ENCODE results near the gene PCDHA9.
"Not testable (repeated sequence)": the region's sequence is repeated elsewhere in the genome, so short reads cannot be mapped to it uniquely, and the experiment has no call there.

The PCDHA9 gene

GRCh38 chr5:140835622-140836510, 12.3 kb upstream of the PCDHA9 start:
- no peak for DNase-seq (ENCODE audit: low read depth)

- no peak for DNase-seq (ENCODE audit: low read depth)
Observed at GRCh38 chr5:140840978-140841962, 6.9 kb upstream of the PCDHA9 start, which contains the start of gene PCDHA8. PCDHA8 (plus strand) TSS chr5:140841187; CDS start chr5:140841322, 135 bp downstream.

GRCh38 chr5:140842798-140843733, 5.1 kb upstream of the PCDHA9 start:
- no peak for DNase-seq (ENCODE audit: low read depth)

- DNase-seq (ENCODE audit: low read depth), result not testable (repeated sequence)
Observed at GRCh38 chr5:140849831-140850634, 1.9 kb downstream of the PCDHA9 start.

- no peak for DNase-seq (ENCODE audit: low read depth)
Observed at GRCh38 chr5:140855772-140856674, 7.8 kb downstream of the PCDHA9 start, which contains the start of gene PCDHA10. PCDHA10 (plus strand) TSS chr5:140855897; CDS start chr5:140856049, 152 bp downstream.

- DNase-seq (ENCODE audit: low read depth), result no peak
Observed at GRCh38 chr5:140857177-140857986, 9.2 kb downstream of the PCDHA9 start.

GRCh38 chr5:140857987-140858240, 9.7 kb downstream of the PCDHA9 start:
- DNase-seq (ENCODE audit: low read depth), result no peak

GRCh38 chr5:140862441-140863295, 14.5 kb downstream of the PCDHA9 start:
- DNase-seq (ENCODE audit: low read depth), result no peak

- no peak for DNase-seq (ENCODE audit: low read depth)
Observed at GRCh38 chr5:140868721-140869554, 20.8 kb downstream of the PCDHA9 start, which contains the start of gene PCDHA11. PCDHA11 (plus strand) TSS chr5:140868957; CDS start chr5:140869104, 147 bp downstream.

- no peak for DNase-seq (ENCODE audit: low read depth)
Observed at GRCh38 chr5:140869555-140869886, 21.3 kb downstream of the PCDHA9 start.

GRCh38 chr5:140870221-140871201, 22.3 kb downstream of the PCDHA9 start:
- no peak for DNase-seq (ENCODE audit: low read depth)

- no peak for DNase-seq (ENCODE audit: low read depth)
Observed at GRCh38 chr5:140875085-140876065, 27.2 kb downstream of the PCDHA9 start, which contains the start of gene PCDHA12. PCDHA12 (plus strand) TSS chr5:140875308; CDS start chr5:140875473, 165 bp downstream.

- not testable (repeated sequence) for DNase-seq (ENCODE audit: low read depth)
Observed at GRCh38 chr5:140876541-140877261, 28.5 kb downstream of the PCDHA9 start.

- DNase-seq (ENCODE audit: low read depth), result no peak
Observed at GRCh38 chr5:140877262-140877581, 29.0 kb downstream of the PCDHA9 start.
